ENCODE data around the gene NYNRIN.
A peak's percentile ranks its signal among the peaks of the same experiment; 100 is the strongest.

NYNRIN gene

DNA sequence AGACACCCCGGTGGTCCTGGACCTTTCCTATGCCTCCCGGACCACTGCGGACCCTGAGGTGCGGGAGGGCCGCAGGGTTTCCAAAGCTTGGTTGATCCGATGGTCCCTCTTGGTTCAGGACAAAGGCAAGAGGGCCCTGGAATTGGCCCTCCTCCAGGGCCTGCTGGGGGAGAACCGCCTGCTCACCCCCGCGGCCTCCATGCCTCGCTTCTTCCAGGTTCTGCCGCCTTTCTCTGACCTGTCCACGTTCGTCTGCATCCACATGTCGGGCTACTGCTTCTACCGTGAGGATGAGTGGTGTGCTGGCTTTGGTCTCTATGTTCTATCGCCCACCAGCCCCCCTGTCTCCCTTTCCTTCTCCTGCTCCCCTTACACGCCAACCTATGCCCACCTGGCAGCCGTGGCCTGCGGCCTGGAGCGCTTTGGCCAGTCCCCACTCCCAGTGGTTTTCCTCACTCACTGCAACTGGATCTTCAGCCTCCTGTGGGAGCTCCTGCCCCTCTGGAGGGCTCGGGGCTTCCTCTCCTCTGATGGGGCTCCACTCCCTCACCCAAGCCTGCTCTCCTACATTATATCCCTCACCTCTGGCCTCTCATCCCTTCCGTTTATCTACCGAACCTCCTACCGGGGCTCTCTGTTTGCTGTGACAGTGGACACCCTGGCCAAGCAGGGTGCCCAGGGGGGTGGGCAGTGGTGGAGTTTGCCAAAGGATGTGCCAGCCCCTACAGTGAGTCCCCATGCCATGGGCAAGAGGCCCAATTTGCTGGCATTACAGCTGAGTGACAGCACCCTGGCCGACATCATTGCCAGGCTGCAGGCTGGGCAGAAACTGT is 16.8 kb downstream of the NYNRIN start:
- no peak for DNase-seq

GRCh38 chr14:24416254-24416931 is 17.6 kb downstream of the NYNRIN start:
- no peak for DNase-seq

DNA sequence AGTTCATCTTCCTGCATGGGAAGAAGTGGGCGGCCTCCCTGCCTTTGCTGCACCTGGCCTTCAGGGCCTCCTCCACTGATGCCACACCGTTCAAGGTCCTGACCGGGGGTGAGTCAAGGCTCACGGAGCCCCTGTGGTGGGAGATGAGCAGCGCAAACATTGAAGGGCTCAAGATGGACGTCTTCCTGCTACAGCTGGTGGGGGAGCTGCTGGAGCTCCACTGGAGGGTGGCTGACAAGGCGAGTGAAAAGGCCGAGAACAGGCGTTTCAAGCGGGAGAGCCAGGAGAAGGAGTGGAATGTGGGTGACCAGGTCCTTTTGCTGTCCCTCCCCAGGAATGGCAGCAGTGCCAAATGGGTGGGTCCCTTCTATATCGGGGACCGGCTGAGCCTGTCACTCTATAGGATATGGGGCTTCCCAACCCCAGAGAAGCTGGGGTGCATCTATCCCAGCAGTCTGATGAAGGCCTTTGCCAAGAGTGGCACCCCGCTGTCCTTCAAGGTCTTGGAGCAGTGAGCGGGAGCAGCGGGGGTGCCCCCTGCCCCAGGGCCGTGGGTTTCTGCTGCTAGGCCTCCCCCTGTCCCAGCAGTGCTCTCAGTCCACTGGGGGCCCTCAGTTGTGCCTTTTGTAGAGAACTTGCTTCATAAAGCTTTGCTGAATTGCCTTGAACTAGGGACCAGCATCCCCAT is 18.3 kb downstream of the NYNRIN start:
- no peak for DNase-seq

DNA sequence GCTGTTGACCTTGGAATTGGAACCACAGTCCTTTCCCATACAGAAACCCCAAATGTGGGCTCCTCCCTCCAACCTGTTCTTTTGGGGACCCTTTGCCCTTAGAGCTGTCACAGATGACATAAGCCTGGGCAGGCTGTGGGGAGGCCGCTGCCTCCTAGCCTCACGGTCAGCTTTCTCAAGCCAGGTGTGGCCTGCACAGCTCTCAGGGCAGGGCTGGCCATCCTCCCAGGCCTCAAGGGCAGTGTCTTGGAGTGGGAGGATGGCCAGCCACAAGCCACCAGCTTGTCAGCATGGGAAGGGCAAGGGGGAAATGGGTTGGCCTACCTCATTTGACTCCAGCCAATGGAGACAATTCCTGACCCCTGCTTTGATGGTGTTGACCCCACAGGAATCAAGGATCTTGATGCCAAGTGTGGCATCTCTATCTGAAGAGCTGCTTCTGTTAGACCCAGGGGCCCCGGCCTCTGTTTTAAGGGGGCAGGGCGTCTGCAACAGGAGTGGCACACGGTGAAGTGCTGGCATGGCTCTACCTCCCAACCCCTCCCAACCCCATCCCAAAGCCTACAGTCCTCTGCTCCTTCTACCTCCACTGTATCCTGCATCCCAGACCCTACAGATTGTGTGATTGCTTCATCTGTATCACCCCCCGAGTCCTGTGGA is 19.2 kb downstream of the NYNRIN start:
- no peak for DNase-seq

DNA sequence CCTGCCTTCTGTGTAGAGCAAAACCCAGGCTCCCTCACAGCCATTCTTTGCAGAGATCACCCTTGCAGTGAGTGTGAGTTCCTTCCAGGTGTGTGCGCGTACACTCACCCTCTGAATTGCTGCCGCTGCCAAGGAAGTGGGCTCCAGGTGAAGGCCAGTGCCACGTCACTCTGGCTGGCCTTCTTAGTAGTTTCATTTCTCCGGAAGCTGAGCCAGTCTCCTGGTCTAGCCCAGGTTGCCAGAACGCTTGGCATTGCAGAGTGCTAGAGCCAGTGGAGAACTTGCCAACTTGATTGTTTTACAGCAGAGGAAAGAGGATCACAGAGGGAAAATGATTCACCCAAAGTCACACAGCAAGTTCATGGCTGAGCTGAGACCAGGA is 19.7 kb downstream of the NYNRIN start:
- no peak for DNase-seq

DNA sequence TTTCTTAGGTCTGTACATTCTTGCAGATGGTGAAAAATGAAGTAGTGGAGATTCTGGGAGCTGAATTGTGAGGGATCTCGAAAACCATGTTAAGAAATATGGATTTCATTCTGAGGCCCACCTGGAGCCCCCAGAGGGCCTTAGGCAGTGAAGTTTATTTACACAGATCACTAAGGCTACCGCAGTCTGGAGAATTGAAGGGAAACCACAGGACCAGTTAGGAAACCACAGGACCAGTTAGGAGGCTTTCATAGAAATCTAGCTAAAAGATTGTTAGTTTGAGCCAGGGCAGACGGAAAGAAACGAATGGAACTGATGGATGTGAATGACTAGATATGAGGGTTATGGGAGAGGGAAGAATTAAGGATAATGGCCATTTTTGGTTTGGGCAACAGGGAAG is 23.5 kb downstream of the NYNRIN start:
- no peak for DNase-seq

DNA sequence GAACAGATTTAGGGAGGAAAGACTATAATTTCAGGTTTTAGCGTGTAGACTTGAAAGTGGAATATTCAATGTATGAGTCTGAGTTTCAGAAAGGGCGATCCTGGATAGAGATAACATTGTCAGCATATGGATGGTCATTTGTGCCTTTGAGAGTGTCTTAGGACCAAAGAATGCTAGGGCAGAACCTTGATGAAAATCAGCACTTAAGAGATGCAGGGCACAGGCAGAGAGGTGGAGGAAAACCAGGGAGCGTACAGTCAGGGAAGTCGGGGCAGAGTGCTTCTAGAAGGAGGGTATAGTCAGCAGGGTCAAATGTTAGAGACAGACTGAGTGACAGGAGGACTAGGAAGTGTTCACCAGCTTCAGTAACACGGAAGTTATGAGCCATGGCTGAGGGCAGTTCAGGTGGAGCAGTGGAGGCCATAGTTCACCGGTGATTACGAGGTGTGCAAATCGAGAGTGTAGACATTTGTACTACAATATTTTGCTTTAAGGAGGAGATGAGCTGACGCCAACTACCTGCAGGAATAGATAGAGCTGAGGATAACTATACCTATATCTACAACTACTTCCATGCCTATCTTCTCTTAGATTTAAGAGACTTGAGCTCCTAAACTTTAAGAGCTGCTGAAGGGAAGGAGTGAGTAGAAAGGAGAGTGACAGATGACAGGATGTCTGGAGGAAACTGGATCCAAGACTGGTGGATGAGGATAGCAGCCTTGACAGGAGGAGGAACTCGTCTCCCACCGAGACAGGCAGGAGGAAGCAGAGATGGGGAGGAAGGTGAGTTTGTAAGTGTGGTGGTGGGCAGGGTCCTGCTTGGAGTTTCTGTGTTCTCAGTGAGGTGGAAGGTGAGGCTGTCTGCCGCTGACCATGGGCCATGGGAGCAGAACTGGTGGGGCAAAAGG is 24.1 kb downstream of the NYNRIN start:
- no peak for DNase-seq

GRCh38 chr14:24425704-24426103 is 26.9 kb downstream of the NYNRIN start:
- no peak for DNase-seq

GRCh38 chr14:24426150-24426911 is 27.5 kb downstream of the NYNRIN start:
- DNase-seq, result no peak

- DNase-seq, result no peak
These were observed 28.2 kb downstream of the NYNRIN start for GRCh38 chr14:24426912-24427536.

GRCh38 chr14:24427537-24428508 is 29.0 kb downstream of the NYNRIN start:
- DNase-seq, result no peak

- no peak for DNase-seq
These were observed 30.0 kb downstream of the NYNRIN start for GRCh38 chr14:24428628-24429394.

- peak; percentile 85 for DNase-seq
These were observed 30.8 kb downstream of the NYNRIN start, which contains the start of the genes CBLN3 and KHNYN for GRCh38 chr14:24429395-24430142. CBLN3 (minus strand) TSS chr14:24429668; CDS start chr14:24429054, 614 bp downstream. KHNYN (plus strand) TSS chr14:24429954; CDS start chr14:24430731, 777 bp downstream.

- no peak for DNase-seq
These were observed 31.4 kb downstream of the NYNRIN start for GRCh38 chr14:24430143-24430681.

GRCh38 chr14:24430682-24431568 is 32.1 kb downstream of the NYNRIN start:
- peak; percentile 47 for DNase-seq

GRCh38 chr14:24431569-24432258 is 32.9 kb downstream of the NYNRIN start:
- DNase-seq, result peak; percentile 89

Data from activated CD8-positive, alpha-beta memory T cell treated with anti-CD3 and anti-CD28 coated beads, Interleukin-2, amount 50 U/mL, for 4 hours (primary cell).